CD4-positive, alpha-beta T cell (primary cell): ENCODE data around the gene EIPR1. TPM values are rescaled to one million over a fixed set of nuclear protein-coding genes. Genes with fewer than 3 reads are reported as not detected.

Source experiments
- ATAC-seq: fragments of 200-7000 bp; cut with Tn5 transposase; one replicate; pipeline ENCODE4 v1.10.0; 2022; ENCODE audit warnings: mild to moderate bottlenecking; ENCODE audit not compliant: poor library complexity
- CTCF ChIA-PET: fragments of 350-600 bp; sonication (Branson Sonifier 250); formaldehyde crosslinking; loops from one replicate; lab custom pipeline; 2021; ENCODE audit warnings: antibody characterized with exemption, inconsistent platforms; lab: Charles Lee
- POLR2A ChIA-PET: fragments of 350-600 bp; sonication (Branson Sonifier 250); formaldehyde crosslinking; loops from one replicate; lab custom pipeline; 2021; ENCODE audit warnings: antibody characterized with exemption, inconsistent platforms; lab: Charles Lee
- DNase-seq, 14 experiments: peaks; one replicate each; pipeline ENCODE4 v3.0.0-alpha.2; 2013 to 2020; ENCODE audit warnings: mixed read lengths in 2 of 14
- H3K27ac ChIP-seq, 2 donors: one replicate each; pipeline versions ENCODE4 v1.5.1 to v1.7.0; 2013; ENCODE audit warnings: low read length in 2 of 2, low read depth in 1 of 2, mild to moderate bottlenecking in 1 of 2
- H3K27me3 ChIP-seq, 2 experiments: 1 replicate in 1 of 2; 2 replicates in 1 of 2; pipeline versions ENCODE4 v1.6.1 to v1.7.0; 2013; ENCODE audit warnings: low read length in 2 of 2, control low read depth in 1 of 2, mild to moderate bottlenecking in 1 of 2, moderate library complexity in 1 of 2; ENCODE audit not compliant: insufficient read depth in 2 of 2, control insufficient read depth in 1 of 2
- H3K36me3 ChIP-seq: one replicate; pipeline ENCODE4 v1.6.1; 2013; ENCODE audit warnings: low read length, control low read depth; ENCODE audit not compliant: insufficient read depth
- H3K4me1 ChIP-seq: one replicate; pipeline ENCODE4 v1.6.1; 2013; ENCODE audit warnings: low read length, control low read depth; ENCODE audit not compliant: insufficient read depth
- H3K4me3 ChIP-seq: one replicate; pipeline ENCODE4 v1.5.1; 2013; ENCODE audit warnings: mild to moderate bottlenecking, low read length, moderate library complexity
- H3K9me3 ChIP-seq, 2 experiments: 1 replicate in 1 of 2; 2 replicates in 1 of 2; pipeline versions ENCODE4 v1.6.1 to v1.7.0; 2013; ENCODE audit warnings: low read length in 2 of 2, mild to moderate bottlenecking in 2 of 2, control low read depth in 1 of 2, moderate library complexity in 1 of 2; ENCODE audit not compliant: control insufficient read depth in 1 of 2, insufficient read depth in 1 of 2
- H3K27ac Mint-ChIP-seq: one replicate; pipeline ENCODE4 v1.8.0; 2020; ENCODE audit warnings: mixed read lengths
- H3K27me3 Mint-ChIP-seq: one replicate; pipeline ENCODE4 v1.8.0; 2021; ENCODE audit warnings: mixed read lengths
- H3K36me3 Mint-ChIP-seq: one replicate; pipeline ENCODE4 v1.8.0; 2021; ENCODE audit warnings: low read depth, mixed read lengths
- H3K4me1 Mint-ChIP-seq: one replicate; pipeline ENCODE4 v1.8.0; 2021; ENCODE audit warnings: low read depth, mixed read lengths
- H3K4me3 Mint-ChIP-seq: one replicate; pipeline ENCODE4 v1.8.0; 2020; ENCODE audit warnings: mild to moderate bottlenecking, mixed read lengths
- H3K9me3 Mint-ChIP-seq: one replicate; pipeline ENCODE4 v1.8.0; 2020; ENCODE audit warnings: mixed read lengths
- CTCF ChIP-seq: fragments of 200-600 bp; IDR thresholded peaks from one replicate; pipeline ENCODE4 v1.8.0; 2022; ENCODE audit warnings: antibody characterized with exemption, mild to moderate bottlenecking
- intact Hi-C, 2 experiments: fragments of 100-400 bp; cut with DNase I in 1 of 2; cut with micrococcal nuclease in 1 of 2; formaldehyde crosslinking; loops; one replicate each; pipeline versions ENCODE4 v1.15.1 to v1.9.0; 2023 to 2025; cut with DNase I, micrococcal nuclease
- total RNA-seq, 174 experiments: library from RNA in 2 of 174; stranded (reverse) in 2 of 174; gene quantifications; one replicate each; pipeline ENCODE4 v1.2.3 and lab custom pipeline; 2021 to 2026

The EIPR1 gene
- total RNA-seq, 2 experiments from 2014 or later, result 11.0 to 12.4 TPM

- Histone ChIP-seq H3K27me3 (no peaks in the 10 kb centered on the region), H3K4me3 (no peak overlapping the region), H3K27ac (no peak overlapping the region), H3K36me3 (no peaks in the 10 kb centered on the region), H3K4me1 (no peaks in the 10 kb centered on the region), H3K9me3 (peaks cover 0 to 11% of the 10 kb centered on the region in 2 experiments)
- no peak overlapping the region for H3K4me3 Mint-ChIP-seq
- no peak overlapping the region for H3K27ac Mint-ChIP-seq
- intact Hi-C loops, result no loop called here
- ATAC-seq (no peak), DNase-seq (no peak)
- CTCF ChIA-PET, result no interaction called here
- no peaks in the 10 kb centered on the region for H3K4me1 Mint-ChIP-seq
- no peak for TF ChIP-seq CTCF
- peaks cover 61% of the 10 kb centered on the region for H3K36me3 Mint-ChIP-seq
- POLR2A ChIA-PET, result no interaction called here
- peaks cover 12% of the 10 kb centered on the region for H3K9me3 Mint-ChIP-seq
- no peaks in the 10 kb centered on the region for H3K27me3 Mint-ChIP-seq
Measured at GRCh38 chr2:3272761-3273160, 104.9 kb downstream of the EIPR1 start.

GRCh38 chr2:3270095-3270478 is 107.5 kb downstream of the EIPR1 start:
- Histone ChIP-seq H3K36me3 (peaks cover 2% of the 10 kb centered on the region), H3K27me3 (no peaks in the 10 kb centered on the region), H3K27ac (no peak overlapping the region), H3K4me1 (no peaks in the 10 kb centered on the region), H3K4me3 (no peak overlapping the region), H3K9me3 (no peaks in the 10 kb centered on the region)
- Mint-ChIP-seq H3K9me3 (peaks cover 4% of the 10 kb centered on the region), H3K36me3 (peaks cover 50% of the 10 kb centered on the region), H3K4me3 (no peak overlapping the region), H3K4me1 (no peaks in the 10 kb centered on the region), H3K27me3 (no peaks in the 10 kb centered on the region), H3K27ac (no peak overlapping the region)
- ChIA-PET POLR2A (no interaction called here), CTCF (no interaction called here)
- DNase-seq, result no peak
- ATAC-seq, result no peak
- intact Hi-C loops, result no loop called here
- no peak for TF ChIP-seq CTCF

GRCh38 chr2:3269425-3270094 is 108.1 kb downstream of the EIPR1 start:
- CTCF ChIA-PET, result no interaction called here
- no peak for TF ChIP-seq CTCF
- no peak overlapping the region for H3K27ac Mint-ChIP-seq
- peaks cover 46% of the 10 kb centered on the region for H3K36me3 Mint-ChIP-seq
- Histone ChIP-seq H3K4me1 (no peaks in the 10 kb centered on the region), H3K27ac (no peak overlapping the region), H3K9me3 (no peaks in the 10 kb centered on the region), H3K36me3 (peaks cover 2% of the 10 kb centered on the region), H3K4me3 (no peak overlapping the region), H3K27me3 (no peaks in the 10 kb centered on the region)
- H3K9me3 Mint-ChIP-seq, result peaks cover 2% of the 10 kb centered on the region
- no peaks in the 10 kb centered on the region for H3K4me1 Mint-ChIP-seq
- H3K27me3 Mint-ChIP-seq, result no peaks in the 10 kb centered on the region
- H3K4me3 Mint-ChIP-seq, result no peak overlapping the region
- no peak for DNase-seq
- POLR2A ChIA-PET, result no interaction called here
- no peak for ATAC-seq
- intact Hi-C loops, result no loop called here
